Left lobe of liver (tissue), 2 donors: ENCODE measurements around the gene C16orf46. TPM values are rescaled to one million over a fixed set of nuclear protein-coding genes. Genes with fewer than 3 reads are reported as not detected.

Source experiments
- ATAC-seq: fragments of 200-7000 bp; cut with Tn5 transposase; one replicate; pipeline ENCODE4 v1.9.1; 2020; ENCODE audit warnings: mild to moderate bottlenecking, moderate library complexity
- DNase-seq: peaks from one replicate; pipeline ENCODE4 v3.0.0-alpha.2; 2020; ENCODE audit warnings: low spot score
- total RNA-seq: library from RNA; stranded (reverse); gene quantifications from one replicate; pipeline ENCODE4 v1.2.1, GENCODE V29; 2021
- donor health status: DM: no; HTN: no; CAD: no; lungs with moderate emphysema.
- donor health status: DM: no; HTN: yes; CAD: no.

Gene C16orf46
- total RNA-seq, 1 donor from 2014 or later: 2.0 TPM

DNA sequence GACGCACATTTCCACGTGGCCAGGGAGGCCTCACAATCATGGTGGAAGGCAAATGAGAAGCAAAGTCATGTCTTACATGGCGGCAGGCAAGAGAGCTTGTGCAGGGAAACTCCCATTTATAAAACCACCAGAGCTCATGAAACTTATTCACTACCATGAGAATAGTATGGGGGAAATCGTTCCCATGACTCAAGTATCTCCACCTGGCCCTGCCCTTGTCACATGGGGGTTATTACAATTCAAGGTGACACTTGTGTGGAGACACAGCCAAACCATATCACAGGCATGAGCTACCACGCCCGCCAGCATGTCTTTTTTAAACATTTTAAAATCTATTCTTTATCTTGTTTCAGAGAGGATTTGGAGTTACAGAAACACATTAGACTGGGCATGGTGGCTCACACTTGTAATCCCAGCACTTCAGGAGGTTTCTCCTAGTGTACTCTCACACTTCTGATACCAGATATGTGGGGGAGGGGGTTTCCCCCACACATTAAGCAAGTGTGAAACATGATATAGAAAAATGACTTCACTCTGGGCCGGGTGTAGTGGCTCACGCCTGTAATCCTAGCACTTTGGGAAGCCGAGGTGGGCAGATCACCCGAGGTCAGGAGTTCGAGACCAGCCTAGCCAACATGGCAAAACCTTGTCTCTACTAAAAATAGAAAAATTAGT is 47.0 kb downstream of the C16orf46 start:
- DNase-seq (no peak), ATAC-seq (no peak)

DNA sequence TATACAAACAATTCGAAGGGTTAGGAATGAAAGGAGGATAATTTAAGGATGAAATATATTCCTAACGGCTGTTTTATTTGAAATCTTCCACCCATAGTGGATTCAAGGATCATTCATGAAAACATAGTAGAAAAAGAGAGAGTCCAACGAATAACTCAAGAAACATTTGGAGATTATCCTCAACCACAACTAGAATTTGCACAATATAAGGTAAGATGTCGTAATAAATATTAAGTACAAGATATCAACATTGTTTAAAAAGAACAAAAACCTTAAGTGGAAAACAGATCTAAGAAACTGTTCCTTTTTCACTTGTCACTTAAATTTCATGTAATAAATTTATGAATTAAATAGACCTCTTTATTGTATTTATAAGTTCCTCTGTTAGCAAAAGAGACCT is 50.6 kb downstream of the C16orf46 start:
- no peak for DNase-seq
- ATAC-seq: no peak

DNA sequence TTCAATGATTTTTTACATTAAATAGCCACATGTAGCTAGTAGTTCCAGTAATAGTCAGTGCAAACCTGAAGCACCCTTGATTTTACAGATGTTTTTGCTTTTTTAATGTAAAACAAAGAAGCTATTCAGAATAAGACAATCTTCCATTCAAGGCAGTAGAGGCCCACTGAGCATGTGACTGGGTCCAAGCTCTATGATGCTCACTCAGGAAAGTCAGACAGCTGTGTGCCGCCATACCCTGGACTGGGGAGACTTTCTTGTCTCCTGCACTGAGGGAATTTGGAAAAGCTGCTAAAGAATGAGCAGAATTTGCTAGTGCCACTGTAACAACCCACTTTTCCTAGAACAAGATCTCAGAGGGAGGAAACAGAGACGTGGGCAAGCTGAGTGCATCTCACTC is 58.5 kb downstream of the C16orf46 start:
- DNase-seq: no peak
- ATAC-seq: no peak

DNA sequence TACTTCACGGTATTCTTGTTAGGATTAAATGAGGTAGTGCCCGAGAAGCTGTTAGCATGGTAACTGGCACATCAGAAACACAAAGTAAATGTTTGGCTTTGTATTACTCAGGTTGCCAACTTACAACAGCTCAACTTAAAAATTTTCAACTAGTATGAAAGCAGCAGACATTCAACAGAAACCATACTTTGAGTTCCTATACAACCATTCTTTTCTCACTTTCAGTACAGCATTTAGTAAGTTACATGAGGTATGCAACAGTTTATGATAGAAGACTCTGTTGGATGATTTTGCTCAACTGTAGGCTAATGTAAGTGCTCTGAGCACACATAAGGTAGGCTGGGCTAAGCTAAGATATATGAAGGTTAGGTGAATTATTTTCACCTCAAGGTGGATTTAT is 62.4 kb downstream of the C16orf46 start:
- ATAC-seq: no peak
- no peak for DNase-seq

DNA sequence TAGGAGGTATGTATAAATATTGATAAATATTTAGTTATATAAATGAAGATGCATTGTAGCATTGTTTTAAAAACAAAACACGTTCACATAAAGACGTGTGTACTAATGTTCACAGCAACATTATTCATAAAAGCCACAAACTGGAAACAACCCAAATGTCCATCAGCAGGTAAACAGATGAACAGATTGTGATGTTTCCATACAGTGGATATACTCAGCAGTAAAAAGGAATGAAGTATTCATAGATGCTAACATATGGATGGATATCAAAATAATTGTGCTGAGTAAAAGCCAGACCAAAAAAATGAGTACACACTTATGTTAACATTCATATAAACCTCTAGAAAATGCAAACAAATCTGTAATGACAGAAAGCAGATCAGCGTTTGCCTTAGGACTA is 64.1 kb downstream of the C16orf46 start:
- ATAC-seq: no peak
- no peak for DNase-seq

Other genes with a start within 250 kb of the C16orf46 start
- gene CMC2, start 70.4 kb downstream of the C16orf46 start, total RNA-seq: 36.8 TPM
- gene CENPN, start 70.0 kb downstream of the C16orf46 start, total RNA-seq: 7.6 TPM
- 13.7 TPM for gene ATMIN, start 41.4 kb downstream of the C16orf46 start, total RNA-seq
- 74.0 TPM for gene GCSH, start 19.2 kb upstream of the C16orf46 start, total RNA-seq
- gene BCO1, start 161.5 kb upstream of the C16orf46 start, total RNA-seq: 0.25 TPM
- 2.9 TPM for gene GAN, start 237.7 kb upstream of the C16orf46 start, total RNA-seq